Panc1 (cell line): Measurements from ENCODE around the gene SGO2. TPM values are rescaled to one million over a fixed set of nuclear protein-coding genes. Genes with fewer than 3 reads are reported as not detected.

Experiments used
- ATAC-seq: fragments of 200-7000 bp; cut with Tn5 transposase; 2 replicates; pipeline ENCODE4 v1.9.1; 2020; ENCODE audit warnings: mild to moderate bottlenecking, moderate library complexity
- BruUV-seq: library from RNA; stranded (reverse); fragments of 400-500 nt; replicated peaks from 2 replicates; lab custom pipeline; 2021; lab: Mats Ljungman, UMichigan
- CTCF ChIA-PET: fragments of 300-600 bp; sonication (Branson Sonifier 250); formaldehyde crosslinking; loops from one replicate; lab custom pipeline; 2022; ENCODE audit warnings: antibody characterized with exemption; lab: Charles Lee
- POLR2A ChIA-PET: fragments of 300-600 bp; sonication (Branson Sonifier 250); formaldehyde crosslinking; loops from one replicate; lab custom pipeline; 2022; ENCODE audit warnings: antibody characterized with exemption; lab: Charles Lee
- DNase-seq: peaks from one replicate; pipeline ENCODE4 v3.0.0-alpha.2; 2010; ENCODE audit warnings: low read depth, low spot score
- H3K27ac ChIP-seq: 2 replicates; pipeline ENCODE4 v1.5.1; 2011; ENCODE audit warnings: mild to moderate bottlenecking, low read length, inconsistent platforms
- H3K27me3 ChIP-seq: fragments of 200-500 bp; sonication (Bioruptor generic); 2 replicates; pipeline ENCODE4 v1.6.0; 2014; ENCODE audit warnings: low read length, inconsistent platforms; ENCODE audit not compliant: control insufficient read depth, insufficient read depth
- H3K36me3 ChIP-seq: fragments of 200-500 bp; sonication (Bioruptor generic); 2 replicates; pipeline ENCODE4 v1.5.1; 2014; ENCODE audit warnings: inconsistent platforms, mild to moderate bottlenecking, low read length, moderate library complexity; ENCODE audit not compliant: control insufficient read depth, insufficient read depth
- H3K4me1 ChIP-seq: 2 replicates; pipeline ENCODE4 v1.5.1; 2011; ENCODE audit warnings: inconsistent platforms, mild to moderate bottlenecking, low read length, moderate library complexity; ENCODE audit not compliant: control insufficient read depth, insufficient read depth
- H3K4me3 ChIP-seq, 2 experiments: 2 replicates each; pipeline ENCODE4 v1.5.1; 2011 to 2012; ENCODE audit warnings: low read depth in 2 of 2, low read length in 2 of 2, mild to moderate bottlenecking in 2 of 2, inconsistent platforms in 1 of 2, moderate library complexity in 1 of 2
- H3K9me3 ChIP-seq: fragments of 200-500 bp; sonication (Bioruptor generic); 2 replicates; pipeline ENCODE4 v1.5.1; 2014; ENCODE audit warnings: low read depth, mild to moderate bottlenecking, inconsistent platforms, low read length, moderate library complexity; ENCODE audit not compliant: control insufficient read depth, insufficient read depth
- POLR2AphosphoS5 ChIP-seq: IDR thresholded peaks from 2 replicates; pipeline ENCODE4 v1.6.1; 2012; ENCODE audit warnings: mild to moderate bottlenecking, low read depth, low read length, moderate library complexity
- SIN3A ChIP-seq: IDR thresholded peaks from 2 replicates; pipeline ENCODE4 v1.6.1; 2012; ENCODE audit warnings: low read depth, mild to moderate bottlenecking, low read length, moderate library complexity, borderline replicate concordance; ENCODE audit not compliant: insufficient read depth
- TCF7L2 ChIP-seq: IDR thresholded peaks from 2 replicates; pipeline ENCODE4 v1.6.1; 2011; ENCODE audit warnings: mild to moderate bottlenecking, low read depth, low read length, inconsistent platforms
- in situ Hi-C: cut with HindIII; loops from 2 replicates; pipeline ENCODE4 v1.10.0; 2016; ENCODE audit warnings: low sequenced_read_pairs, low pct_unique_long_range_greater_than_20kb
- intact Hi-C: fragments of 100-400 bp; cut with micrococcal nuclease; formaldehyde crosslinking; loops from one replicate; pipeline ENCODE4 v1.10.0; 2022; ENCODE audit not compliant: unreplicated experiment
- total RNA-seq: library from RNA; stranded (reverse); gene quantifications from one replicate; pipeline ENCODE4 v1.2.1, GENCODE V29; 2021; ENCODE audit not compliant: unreplicated experiment
- TF ChIP-seq, protein P1 (sequence below): fragments of 450-650 bp; IDR thresholded peaks from 2 replicates; pipeline ENCODE4 v1.5.1; 2017; ENCODE audit warnings: mild to moderate bottlenecking
- TF ChIP-seq, protein P2 (sequence below), 2 experiments: IDR thresholded peaks; 2 replicates each; pipeline ENCODE4 v1.6.1; 2011 to 2012; ENCODE audit warnings: low read depth in 2 of 2, control low read depth in 1 of 2, low read length in 1 of 2, mild to moderate bottlenecking in 1 of 2, moderate library complexity in 1 of 2; ENCODE audit not compliant: insufficient read depth in 1 of 2

The SGO2 gene
- total RNA-seq, 1 experiment from 2014 or later: 34.0 TPM

DNA sequence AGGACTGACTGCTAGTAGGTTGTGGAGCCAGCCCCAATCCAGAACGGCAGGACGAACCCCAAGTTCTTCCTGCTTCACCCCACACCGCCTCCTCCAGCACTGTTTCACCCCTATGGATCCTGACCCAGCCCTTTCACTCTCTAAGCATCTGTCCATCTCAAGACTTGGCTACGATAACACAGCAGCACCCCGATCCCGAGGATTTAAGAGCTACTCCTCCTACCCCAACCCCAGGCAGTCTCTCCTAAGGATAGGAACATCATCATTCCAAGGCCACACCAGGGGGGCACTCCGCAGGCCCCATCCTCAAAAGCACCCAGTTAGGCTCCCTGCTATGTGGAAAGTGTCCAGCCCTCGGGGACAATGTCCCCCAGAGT lies 16.8 kb upstream of the SGO2 start:
- CTCF ChIA-PET: interaction anchor here (0.6 to 1.0 kb wide), 4 partner anchors 24 to 535 kb away, joined by 3 to 6 read pairs (median 4); no protein-coding TSS in a partner anchor
- POLR2A ChIA-PET: no interaction called here
- H3K36me3 ChIP-seq: peaks cover 6% of the 10 kb centered on the region
- DNase-seq (no peak), ATAC-seq (no peak; the same call in none of the 2 replicates)
- no peaks in the 10 kb centered on the region for H3K9me3 ChIP-seq
- H3K27ac ChIP-seq: peak overlapping the region; percentile 95
- peaks cover 11% of the 10 kb centered on the region; the same call in 1 of the 2 replicates for H3K4me1 ChIP-seq
- BruUV-seq: no TSS peak
- H3K4me3 ChIP-seq: peak overlapping the region; percentile 59 to 80
- H3K27me3 ChIP-seq: no peaks in the 10 kb centered on the region
- in situ Hi-C loops (no loop called here), intact Hi-C loops (no loop called here)
- TF ChIP-seq, protein P1, sequence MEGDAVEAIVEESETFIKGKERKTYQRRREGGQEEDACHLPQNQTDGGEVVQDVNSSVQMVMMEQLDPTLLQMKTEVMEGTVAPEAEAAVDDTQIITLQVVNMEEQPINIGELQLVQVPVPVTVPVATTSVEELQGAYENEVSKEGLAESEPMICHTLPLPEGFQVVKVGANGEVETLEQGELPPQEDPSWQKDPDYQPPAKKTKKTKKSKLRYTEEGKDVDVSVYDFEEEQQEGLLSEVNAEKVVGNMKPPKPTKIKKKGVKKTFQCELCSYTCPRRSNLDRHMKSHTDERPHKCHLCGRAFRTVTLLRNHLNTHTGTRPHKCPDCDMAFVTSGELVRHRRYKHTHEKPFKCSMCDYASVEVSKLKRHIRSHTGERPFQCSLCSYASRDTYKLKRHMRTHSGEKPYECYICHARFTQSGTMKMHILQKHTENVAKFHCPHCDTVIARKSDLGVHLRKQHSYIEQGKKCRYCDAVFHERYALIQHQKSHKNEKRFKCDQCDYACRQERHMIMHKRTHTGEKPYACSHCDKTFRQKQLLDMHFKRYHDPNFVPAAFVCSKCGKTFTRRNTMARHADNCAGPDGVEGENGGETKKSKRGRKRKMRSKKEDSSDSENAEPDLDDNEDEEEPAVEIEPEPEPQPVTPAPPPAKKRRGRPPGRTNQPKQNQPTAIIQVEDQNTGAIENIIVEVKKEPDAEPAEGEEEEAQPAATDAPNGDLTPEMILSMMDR: no peak
- no peak for TF ChIP-seq SIN3A
- no peak for TF ChIP-seq POLR2AphosphoS5
- TF ChIP-seq TCF7L2: no peak
- TF ChIP-seq, protein P2, sequence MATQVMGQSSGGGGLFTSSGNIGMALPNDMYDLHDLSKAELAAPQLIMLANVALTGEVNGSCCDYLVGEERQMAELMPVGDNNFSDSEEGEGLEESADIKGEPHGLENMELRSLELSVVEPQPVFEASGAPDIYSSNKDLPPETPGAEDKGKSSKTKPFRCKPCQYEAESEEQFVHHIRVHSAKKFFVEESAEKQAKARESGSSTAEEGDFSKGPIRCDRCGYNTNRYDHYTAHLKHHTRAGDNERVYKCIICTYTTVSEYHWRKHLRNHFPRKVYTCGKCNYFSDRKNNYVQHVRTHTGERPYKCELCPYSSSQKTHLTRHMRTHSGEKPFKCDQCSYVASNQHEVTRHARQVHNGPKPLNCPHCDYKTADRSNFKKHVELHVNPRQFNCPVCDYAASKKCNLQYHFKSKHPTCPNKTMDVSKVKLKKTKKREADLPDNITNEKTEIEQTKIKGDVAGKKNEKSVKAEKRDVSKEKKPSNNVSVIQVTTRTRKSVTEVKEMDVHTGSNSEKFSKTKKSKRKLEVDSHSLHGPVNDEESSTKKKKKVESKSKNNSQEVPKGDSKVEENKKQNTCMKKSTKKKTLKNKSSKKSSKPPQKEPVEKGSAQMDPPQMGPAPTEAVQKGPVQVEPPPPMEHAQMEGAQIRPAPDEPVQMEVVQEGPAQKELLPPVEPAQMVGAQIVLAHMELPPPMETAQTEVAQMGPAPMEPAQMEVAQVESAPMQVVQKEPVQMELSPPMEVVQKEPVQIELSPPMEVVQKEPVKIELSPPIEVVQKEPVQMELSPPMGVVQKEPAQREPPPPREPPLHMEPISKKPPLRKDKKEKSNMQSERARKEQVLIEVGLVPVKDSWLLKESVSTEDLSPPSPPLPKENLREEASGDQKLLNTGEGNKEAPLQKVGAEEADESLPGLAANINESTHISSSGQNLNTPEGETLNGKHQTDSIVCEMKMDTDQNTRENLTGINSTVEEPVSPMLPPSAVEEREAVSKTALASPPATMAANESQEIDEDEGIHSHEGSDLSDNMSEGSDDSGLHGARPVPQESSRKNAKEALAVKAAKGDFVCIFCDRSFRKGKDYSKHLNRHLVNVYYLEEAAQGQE (IDR thresholded peaks at IDR 0.05; ENCODE audit: insufficient read depth in 1 of 2, low read depth in 2 of 2, low read length in 1 of 2): no peak

DNA sequence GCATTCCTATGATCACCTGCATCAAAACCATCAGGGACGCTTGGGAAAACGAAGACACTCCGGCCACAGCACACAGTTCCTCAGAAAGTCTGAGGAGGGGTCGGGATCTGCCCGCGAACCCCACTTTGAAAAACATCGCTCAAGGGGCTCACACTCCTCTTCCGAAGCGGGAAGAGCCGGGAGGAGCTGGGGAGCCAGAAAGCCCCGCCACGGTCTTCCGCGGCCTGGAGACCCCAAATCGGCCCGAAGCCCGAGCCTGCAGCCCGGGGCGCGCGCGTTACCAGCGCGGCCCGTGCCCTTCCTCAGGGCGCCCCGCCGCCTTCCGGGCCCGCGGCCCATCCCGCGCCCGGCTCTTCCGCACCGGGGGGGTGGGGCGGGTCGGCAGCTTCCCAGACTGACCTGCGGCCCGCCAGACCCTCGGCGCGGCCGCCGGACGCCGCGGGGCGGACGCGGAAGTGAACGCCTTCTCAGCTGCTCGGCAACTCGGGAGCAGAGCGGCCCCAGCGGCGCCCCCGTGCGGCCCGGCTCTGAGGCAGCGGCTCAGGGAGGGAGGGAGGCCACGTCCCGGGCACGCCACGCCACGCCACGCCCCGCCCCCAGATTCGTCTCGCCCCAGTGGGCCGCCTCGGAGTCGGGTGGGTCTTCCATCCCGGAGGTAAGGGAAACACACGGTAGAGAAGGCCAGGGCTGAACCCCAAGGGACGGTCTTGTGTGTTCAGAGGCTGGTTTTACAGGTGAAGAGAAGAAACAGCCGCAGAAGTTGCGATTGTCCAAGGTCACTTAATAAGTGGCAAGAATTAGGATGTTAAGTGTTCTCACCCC lies 16.2 kb upstream of the SGO2 start, which contains the start of gene KCTD18:
Gene KCTD18, minus strand, starts transcription at position 457 of the 822 bp plus-strand sequence. CDS start 3,052 bp downstream, outside the sequence.
- DNase-seq (peak; percentile 13), ATAC-seq (peak; percentile 99)
- H3K9me3 ChIP-seq: no peaks in the 10 kb centered on the region
- TF ChIP-seq, protein P1: peak; percentile 97
- peak; percentile 71; the same call in 1 of the 2 replicates for TF ChIP-seq POLR2AphosphoS5
- TF ChIP-seq TCF7L2: no peak
- ChIA-PET POLR2A (interaction anchor here (0.6 kb wide), 1 partner anchor 17 kb away, joined by 6 read pairs; no protein-coding TSS in a partner anchor), CTCF (interaction anchor here (0.6 to 1.0 kb wide), 5 partner anchors 25 to 536 kb away, joined by 3 to 6 read pairs (median 3); no protein-coding TSS in a partner anchor)
- no peaks in the 10 kb centered on the region for H3K27me3 ChIP-seq
- H3K4me1 ChIP-seq: peaks cover 11% of the 10 kb centered on the region; the same call in 1 of the 2 replicates
- H3K36me3 ChIP-seq: peaks cover 2% of the 10 kb centered on the region; the same call in 1 of the 2 replicates
- intact Hi-C loops (no loop called here), in situ Hi-C loops (no loop called here)
- BruUV-seq: no TSS peak
- H3K4me3 ChIP-seq: peak within 1 kb of the TSS; percentile 59 to 80
- peak within 1 kb of the TSS; percentile 95 for H3K27ac ChIP-seq
